ENCODE data around the gene SLC13A3. TPM values are rescaled to one million over a fixed set of nuclear protein-coding genes. Genes with fewer than 3 reads are reported as not detected.

Gene SLC13A3
- total RNA-seq, 1 experiment from 2014 or later = 17.5 TPM

GRCh38 chr20:46562373-46563169, 88.7 kb downstream of the SLC13A3 start:
- peak overlapping the region; percentile 27; the same call in 1 of the 2 replicates for H3K14ac ChIP-seq (ENCODE audit: insufficient read depth, low read length)
- Mint-ChIP-seq H3K36me3 (ENCODE audit: insufficient read depth in 1 of 3, low read depth in 3 of 3) (no peaks in the 10 kb centered on the region), H3K4me3 (no peak overlapping the region), H3K27me3 (ENCODE audit: low read depth) (no peaks in the 10 kb centered on the region), H3K27ac (no peak overlapping the region), H3K4me1 (peaks cover 29 to 39% of the 10 kb centered on the region in 2 experiments), H3K9me3 (no peaks in the 10 kb centered on the region)
- peak; percentile 86 for DNase-seq
- peak overlapping the region; percentile 80 for H2AFZ ChIP-seq (ENCODE audit: low read length)
- no peak overlapping the region for H4K8ac ChIP-seq (replicated peaks; ENCODE audit: insufficient read length, low read depth, low read length)
- no peaks in the 10 kb centered on the region for H3K79me2 ChIP-seq (ENCODE audit: insufficient read depth, low read length)
- TF ChIP-seq CTCF (conservative IDR thresholded peaks at IDR 0.05) = peak; percentile 88
- H4K5ac ChIP-seq (ENCODE audit: insufficient read length, low read depth, low read length) = peak overlapping the region; percentile 11
- H3K18ac ChIP-seq (ENCODE audit: insufficient read length, low read depth, low read length) = peak overlapping the region; percentile 74
- no peak overlapping the region for H3K23ac ChIP-seq (ENCODE audit: insufficient read length, low read depth, low read length)
- no peak overlapping the region for H2BK20ac ChIP-seq (ENCODE audit: low read depth, low read length, poor library complexity, severe bottlenecking)
- peaks cover 1% of the 10 kb centered on the region; the same call in 1 of the 2 replicates for H3K4me1 ChIP-seq (ENCODE audit: insufficient read depth, low read length)
- no peak overlapping the region for H2BK120ac ChIP-seq (ENCODE audit: low read depth, low read length, poor library complexity, severe bottlenecking)
- no peak overlapping the region for H2BK5ac ChIP-seq (ENCODE audit: insufficient read length, low read length)
- H3K23me2 ChIP-seq (ENCODE audit: insufficient read length, low read depth, low read length, poor library complexity, severe bottlenecking) = peaks cover 5% of the 10 kb centered on the region
- H3K56ac ChIP-seq (ENCODE audit: insufficient read length, low read depth, low read length) = no peak overlapping the region
- no peak overlapping the region for H2AK5ac ChIP-seq (ENCODE audit: insufficient read length, low read length)
- no peak overlapping the region for H4K91ac ChIP-seq (ENCODE audit: insufficient read length, low read depth, low read length)
- H4K20me1 ChIP-seq (ENCODE audit: control insufficient read depth, insufficient read depth, insufficient read length) = no peaks in the 10 kb centered on the region
- no peak overlapping the region for H3T11ph ChIP-seq (ENCODE audit: low read length)
- no peak overlapping the region for H3K27ac ChIP-seq (ENCODE audit: insufficient read length, low read depth, low read length)
- no peak overlapping the region; the same call in 1 of the 2 replicates for H3K4ac ChIP-seq (ENCODE audit: low read depth, low read length)
- H3K4me2 ChIP-seq (ENCODE audit: insufficient read depth, insufficient read length, low read length) = peak overlapping the region; percentile 42
- no peaks in the 10 kb centered on the region for H3K9me3 ChIP-seq (ENCODE audit: control insufficient read depth, low read depth, low read length)
- no peak overlapping the region for H2BK15ac ChIP-seq (ENCODE audit: low read depth, low read length)
- H3K9ac ChIP-seq (ENCODE audit: extremely low read depth, insufficient read length, low read length) = no peak overlapping the region
- H3K27me3 ChIP-seq (ENCODE audit: insufficient read depth, low read length) = no peaks in the 10 kb centered on the region
- no peaks in the 10 kb centered on the region for H3K79me1 ChIP-seq (ENCODE audit: insufficient read depth, low read depth, low read length, poor library complexity, severe bottlenecking)
- no CpG with 5 or more reads among the region's 19 CpGs for WGBS (ENCODE audit: extremely low coverage, insufficient read length, low lambda C conversion rate)
- H2BK12ac ChIP-seq (ENCODE audit: insufficient read length, low read depth, low read length) = no peak overlapping the region

All from H9 (cell line).